Activated CD8-positive, alpha-beta memory T cell treated with anti-CD3 and anti-CD28 coated beads for 48 hours (primary cell): ENCODE measurements around the gene ZFYVE28.

Source experiments
- DNase-seq, 3 experiments: peaks; one replicate each; pipeline ENCODE4 v3.0.0-alpha.2; 2020; ENCODE audit warnings: low read depth in 2 of 3, low spot score in 2 of 3

Gene ZFYVE28

DNA sequence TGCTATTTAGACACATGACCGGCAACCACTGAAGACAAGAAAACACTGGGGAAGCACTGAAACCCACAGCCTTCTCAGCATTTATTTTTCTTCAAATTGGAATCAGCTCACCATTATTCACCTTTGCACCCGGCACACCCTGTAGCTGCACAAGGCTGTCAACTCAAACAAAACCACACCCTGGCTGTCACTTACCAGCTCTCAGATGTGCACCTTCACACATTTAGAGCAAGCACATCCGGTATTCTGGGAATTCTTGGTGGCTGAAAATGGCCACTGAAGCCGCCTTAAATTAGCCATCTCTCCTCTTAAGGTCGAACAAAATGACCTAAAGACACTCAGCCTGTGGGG, 5.9 kb downstream of the ZFYVE28 start:
- DNase-seq: peak in 2 of 3 experiments; percentile 39 to 57

DNA sequence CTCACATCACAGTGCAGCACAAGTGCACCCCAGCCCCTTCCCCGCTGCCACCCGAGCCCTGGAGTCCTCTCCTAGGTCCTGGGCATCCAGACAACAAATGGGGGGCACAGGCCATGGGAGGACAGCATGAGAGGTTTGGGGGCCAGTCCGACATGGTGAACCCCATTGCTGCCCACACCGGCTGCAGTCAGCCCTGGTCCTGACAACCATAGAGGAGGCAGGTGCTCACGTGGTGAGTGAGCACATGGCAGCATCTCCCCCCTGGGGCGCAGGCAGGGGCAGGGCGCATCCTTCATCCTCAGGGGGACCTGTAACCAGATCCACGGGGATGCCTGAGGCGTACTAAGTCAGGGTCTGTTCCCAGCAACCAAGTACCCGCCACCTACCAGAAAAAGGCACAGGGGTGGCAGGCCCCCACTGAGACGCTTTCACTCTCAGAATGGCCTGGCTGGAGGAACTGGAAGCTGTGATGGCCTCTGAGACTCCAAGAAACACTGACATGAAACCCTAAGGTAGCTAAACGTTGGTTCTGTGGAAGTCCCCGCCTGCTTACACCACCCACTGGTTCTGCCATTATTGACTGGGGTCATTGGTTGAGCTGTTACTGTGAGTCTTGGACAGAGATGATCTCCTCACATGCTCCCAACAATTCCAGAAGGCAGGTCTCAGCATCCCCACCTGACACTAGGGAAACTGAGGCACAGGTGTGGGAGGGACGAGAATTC, 6.5 kb downstream of the ZFYVE28 start:
- DNase-seq: peak in 1 of 3 experiments; percentile 26

DNA sequence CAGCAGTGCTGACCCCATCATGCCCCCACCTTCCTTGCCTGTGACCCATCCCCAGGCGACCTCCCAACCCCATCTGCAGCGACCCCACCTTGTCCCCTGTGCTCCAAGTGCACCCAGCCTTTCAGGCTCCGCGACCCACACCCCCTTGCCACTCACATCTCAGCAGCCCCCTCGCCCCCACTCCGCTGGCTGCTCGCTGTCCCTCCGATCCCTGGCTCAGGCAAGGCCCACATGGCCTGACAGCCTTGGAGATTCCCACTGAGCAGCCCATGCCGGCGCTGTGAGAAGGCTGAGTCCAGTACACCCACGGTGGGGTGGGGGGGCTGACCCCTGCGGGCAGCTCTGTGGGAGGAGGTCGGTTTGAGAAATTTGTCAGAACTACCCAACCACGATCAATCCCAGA, 9.1 kb downstream of the ZFYVE28 start:
- DNase-seq: no peak

DNA sequence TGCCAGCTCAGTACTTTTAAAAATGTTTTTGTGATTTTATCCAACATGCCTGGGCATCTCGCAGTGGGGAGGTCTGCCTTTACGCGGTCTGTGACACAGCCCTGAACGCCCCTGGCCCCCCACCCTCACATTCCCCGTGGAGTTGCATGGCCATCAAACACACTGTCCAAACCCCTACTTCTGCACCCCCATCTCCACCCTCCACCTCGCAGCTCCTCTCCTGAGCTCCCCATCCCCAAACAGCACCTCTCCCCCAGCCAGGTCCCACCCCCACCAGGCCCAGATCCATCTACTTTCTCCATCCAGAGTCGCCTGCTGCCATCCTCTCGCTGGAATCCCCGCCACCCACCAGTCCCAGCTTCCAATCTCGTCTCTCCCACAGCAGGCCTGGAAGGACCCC, 9.5 kb downstream of the ZFYVE28 start:
- no peak for DNase-seq

DNA sequence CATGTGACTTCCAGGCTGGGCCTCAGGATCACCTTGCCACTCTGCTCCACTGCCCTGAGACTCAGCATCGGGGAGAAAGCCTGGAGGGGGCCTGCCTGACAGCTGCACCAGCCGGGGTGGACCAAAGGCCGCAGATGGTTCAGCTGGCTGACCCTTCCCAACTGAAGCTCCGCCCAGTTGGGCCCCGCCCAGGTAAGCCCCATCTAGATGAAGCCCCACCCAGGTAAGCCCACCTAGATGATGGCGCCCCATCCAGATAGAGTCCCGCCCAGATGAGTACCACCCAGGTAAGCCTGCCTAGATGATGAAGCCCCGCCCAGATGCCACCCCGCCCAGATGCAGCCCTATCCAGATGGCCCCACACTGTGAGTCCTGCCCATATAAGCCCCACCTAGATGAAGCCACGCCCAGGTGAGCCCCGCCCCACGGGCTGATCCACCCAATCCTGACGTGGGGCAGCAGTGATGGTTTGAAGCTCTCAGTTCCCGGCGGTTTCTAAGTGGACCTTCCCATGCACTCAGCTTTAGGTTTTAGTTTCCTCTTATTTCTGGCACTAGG, 10.0 kb downstream of the ZFYVE28 start:
- no peak for DNase-seq

DNA sequence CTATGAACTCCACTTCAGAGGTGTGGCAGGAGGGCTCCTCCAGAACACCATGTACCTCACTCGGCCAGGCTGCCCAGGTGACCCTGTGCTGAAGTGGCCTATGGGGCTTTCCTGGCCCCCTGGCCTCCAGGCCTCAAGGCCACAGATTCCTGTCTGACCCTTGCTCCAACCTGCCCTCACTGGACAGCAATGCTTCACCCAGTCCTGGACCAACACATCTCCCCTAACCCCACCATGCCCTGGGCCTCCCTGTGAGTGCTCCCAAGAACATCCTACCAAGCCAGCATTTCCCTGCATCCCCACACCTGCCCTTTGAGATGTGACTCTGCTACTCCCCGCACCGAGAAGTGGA, 10.5 kb downstream of the ZFYVE28 start:
- DNase-seq: no peak

DNA sequence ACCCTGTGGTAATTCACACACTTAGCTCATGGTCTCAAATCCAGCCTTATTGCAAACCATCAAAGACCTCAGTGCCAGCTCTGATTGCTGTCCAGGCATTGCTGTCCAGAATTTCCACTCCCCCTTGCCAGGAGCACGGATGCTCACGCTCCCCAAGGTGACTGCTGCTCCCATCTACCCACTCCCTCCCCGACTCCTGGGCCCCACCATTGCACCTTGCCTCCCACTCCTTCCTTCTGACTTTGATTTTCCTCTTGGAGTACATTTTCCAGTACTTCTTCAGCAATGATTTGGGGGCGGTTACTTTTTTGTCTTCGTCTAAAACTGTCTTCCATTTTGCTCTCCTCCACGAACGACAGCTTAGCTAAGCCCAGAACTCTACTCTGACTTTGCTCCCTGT, 11.5 kb downstream of the ZFYVE28 start:
- DNase-seq: no peak

DNA sequence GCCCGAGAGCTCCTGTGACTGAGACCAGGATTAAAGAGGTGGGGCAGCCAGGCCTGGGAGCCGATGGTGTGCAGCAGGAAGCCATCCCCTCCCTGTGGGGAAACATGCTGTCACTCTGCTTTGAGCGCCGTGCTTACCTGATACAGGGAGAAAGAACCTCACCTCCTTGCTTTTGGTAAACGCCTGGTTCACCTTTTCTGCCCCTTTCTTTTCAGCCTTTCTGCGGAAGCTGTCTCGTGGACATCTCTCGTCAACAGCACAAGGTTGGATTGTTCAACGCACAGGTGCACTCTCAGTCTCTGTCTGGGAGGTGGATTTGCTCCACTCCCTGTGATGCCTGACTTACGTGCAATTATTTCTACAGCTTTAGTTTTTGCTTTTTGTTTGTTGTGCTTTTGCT, 12.0 kb downstream of the ZFYVE28 start:
- no peak for DNase-seq

DNA sequence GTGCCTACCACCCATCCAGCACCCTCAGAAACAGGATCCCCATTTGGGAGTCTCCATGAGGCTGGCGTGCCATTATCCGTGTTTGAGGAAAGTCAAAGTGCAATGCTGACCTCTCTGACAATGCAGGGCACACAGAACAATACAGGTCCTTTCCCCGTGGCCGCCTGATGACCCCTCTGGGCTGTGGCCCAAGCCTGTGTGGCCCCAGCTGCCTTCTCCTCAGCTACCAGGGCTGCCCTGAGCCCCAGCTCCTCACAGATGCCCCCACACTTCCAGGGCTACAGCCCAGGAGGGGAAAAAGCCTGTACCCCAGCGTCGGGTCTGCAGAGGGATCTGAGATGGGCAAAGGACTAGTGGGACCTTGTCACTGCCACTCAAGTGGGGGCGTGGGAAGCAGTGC, 15.5 kb downstream of the ZFYVE28 start:
- no peak for DNase-seq

DNA sequence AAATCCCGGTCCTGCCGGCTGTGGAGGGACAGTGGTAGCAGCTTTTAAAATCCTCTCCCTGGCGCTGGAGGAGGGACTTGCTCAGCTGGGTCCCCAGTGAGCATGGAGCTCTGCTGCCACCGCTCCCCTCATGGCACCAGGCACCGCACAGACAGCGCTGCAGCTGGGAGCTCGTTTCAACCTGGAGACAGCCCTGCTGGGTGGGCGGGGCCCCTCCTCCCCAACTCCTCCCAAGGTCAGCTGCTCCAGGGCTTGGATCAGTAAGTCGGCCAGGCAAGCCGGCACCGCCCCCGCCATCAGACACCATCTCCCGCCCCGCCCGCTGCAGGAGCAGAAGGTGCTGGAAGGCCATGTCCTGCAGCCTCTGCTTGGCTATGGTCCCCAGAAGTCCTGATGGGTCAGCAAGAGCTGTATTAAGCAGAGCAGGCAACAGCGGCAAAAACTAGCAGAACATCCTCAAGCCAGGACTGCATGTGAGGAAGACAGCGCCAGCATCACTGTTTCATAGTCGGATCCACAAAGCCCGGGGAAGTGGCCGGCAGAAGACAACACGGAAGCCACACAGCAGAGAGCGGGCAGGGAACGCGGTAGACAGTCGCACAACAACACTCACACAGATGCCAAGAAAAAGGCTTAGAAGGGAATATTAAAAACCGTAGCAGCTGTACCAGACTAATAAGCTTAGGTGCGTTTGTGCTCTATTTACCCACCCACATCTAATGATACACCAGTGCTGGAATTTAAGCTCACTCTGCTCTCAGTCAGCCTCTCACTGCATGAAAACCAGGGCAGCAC, 16.2 kb downstream of the ZFYVE28 start:
- no peak for DNase-seq

DNA sequence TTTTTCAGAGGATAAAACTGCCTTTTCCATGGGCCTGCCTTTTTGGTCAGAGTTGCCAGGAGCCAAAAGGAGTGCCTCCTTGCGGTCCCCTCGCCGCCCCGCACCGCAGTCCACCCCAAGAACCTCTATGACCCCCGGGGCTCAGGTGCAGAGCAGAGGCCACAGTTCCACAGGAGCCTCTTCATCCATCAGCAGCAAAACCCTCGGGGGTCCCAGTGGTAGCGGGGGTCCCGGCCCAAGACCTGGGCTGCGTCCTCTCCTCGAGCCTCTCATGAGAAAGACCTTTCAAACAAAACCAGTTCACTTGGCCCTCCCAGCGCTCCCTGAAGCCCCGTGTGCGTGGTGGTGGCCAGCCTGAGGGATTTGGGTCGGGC, 16.8 kb downstream of the ZFYVE28 start:
- no peak for DNase-seq

DNA sequence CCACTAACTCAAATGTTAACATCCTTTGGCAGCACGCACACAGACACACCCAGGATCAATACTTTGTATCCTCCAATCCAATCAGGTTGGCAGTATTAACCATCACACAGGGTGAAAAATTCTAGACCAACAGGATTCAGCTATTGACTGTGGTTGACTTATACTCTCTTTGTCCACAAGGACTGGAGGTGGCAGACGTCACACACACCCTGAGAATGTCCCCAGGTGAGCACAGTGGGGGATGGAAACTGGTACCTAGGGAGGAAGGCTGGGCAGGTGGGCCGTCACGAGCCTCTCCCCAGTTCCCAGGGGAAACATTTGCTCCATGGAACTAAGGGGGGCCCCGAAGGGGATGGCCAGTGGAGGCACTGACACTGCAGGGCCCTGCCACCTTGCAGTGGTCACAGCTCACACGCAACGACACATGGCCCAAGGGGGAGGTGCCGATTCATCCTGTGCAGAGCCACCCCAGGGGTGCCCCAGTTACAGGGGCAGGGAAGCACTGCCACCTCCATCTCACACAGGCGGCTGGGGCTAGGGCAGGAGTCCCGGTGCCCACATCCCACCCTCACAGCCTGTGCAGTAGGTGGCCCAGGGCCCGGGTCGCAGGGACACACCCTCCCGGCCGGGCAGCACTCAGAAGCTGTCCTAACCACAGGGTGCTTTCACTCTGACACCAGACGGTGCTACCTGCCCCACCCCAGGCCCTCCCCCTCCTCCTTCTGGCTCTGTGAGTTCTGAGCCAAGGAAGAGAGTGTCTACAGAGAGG, 17.4 kb downstream of the ZFYVE28 start:
- no peak for DNase-seq

DNA sequence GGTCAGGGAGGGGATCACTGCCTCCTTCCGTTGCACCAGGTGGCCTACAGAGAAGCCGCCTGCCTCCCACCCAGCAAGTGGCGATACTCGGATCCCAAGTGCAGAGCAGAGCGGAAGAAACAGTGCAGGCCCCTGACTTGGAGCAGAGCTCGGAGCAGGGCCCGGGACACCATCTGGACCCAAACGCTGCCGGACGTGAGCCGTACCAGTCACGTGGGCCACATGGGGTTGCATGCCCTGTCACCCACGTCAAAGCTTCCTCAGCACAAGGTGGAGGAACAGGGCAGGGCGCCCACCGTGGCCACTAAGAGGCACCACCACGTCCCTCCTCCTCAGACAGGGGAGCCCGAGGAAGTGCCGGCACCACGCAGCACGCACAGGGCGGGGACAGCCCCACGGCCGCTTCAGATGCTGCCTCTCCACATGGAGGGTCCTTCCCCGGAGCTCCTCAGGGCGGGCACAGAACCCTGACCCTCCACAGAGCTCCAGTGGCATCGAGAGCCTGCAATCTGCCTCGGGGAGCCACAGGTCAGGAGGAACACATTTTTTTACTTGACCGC, 18.7 kb downstream of the ZFYVE28 start:
- DNase-seq: no peak

DNA sequence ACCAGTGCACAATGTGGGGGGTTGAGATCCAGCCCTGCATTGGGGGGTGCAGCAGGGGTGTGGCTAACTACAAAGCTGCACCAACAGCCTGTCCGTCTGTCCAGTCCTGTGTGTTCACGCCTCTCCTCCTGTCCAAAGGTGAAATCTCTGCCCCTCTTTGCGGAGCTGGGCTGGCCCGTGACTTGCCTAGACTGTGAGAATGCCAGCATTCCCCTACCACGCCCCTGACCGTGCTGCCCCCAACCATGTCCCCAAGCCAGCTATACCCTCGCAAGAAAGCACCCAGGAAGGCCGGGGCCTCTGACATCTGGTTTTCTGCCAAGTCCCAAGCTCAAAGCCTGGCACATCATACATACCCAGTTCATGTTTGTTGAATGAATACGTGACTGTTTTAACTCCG, 19.2 kb downstream of the ZFYVE28 start:
- DNase-seq: no peak

DNA sequence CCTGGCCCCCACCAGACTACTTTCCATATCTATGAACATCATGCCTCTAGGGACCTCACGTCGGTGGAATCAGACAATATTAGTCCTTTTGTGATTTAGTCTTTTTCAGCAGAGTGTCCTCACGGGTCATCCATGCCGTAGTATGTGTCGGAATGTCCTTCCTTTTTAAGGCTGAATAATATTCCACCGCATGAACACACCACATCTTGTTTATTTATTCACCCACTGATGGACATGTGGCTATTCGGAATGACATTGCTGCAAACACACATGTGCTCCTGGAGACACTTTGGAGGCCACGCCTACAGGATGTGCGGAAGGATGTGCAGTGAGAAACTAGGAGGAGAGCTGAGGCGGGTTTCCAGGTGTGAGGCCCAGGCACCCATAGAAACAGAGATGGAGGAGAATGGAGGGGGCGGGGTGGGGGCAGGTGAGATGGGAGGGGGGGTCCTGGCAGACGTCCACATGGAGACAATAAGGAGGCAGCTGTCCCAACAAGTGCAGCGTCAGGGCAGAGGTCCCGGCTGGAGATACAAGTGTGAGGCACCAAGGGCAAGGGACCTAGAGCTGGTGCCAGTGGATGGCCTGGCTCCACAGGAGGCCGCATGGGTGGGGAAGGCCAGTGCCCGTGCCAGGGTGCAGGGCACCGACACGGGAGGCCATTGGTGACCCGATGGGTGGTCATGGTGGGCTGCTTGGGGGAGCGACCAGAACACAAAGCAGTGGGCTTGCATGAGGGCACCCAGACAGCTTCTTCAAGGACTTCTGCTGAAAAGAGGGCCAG, 20.7 kb downstream of the ZFYVE28 start:
- DNase-seq: no peak

DNA sequence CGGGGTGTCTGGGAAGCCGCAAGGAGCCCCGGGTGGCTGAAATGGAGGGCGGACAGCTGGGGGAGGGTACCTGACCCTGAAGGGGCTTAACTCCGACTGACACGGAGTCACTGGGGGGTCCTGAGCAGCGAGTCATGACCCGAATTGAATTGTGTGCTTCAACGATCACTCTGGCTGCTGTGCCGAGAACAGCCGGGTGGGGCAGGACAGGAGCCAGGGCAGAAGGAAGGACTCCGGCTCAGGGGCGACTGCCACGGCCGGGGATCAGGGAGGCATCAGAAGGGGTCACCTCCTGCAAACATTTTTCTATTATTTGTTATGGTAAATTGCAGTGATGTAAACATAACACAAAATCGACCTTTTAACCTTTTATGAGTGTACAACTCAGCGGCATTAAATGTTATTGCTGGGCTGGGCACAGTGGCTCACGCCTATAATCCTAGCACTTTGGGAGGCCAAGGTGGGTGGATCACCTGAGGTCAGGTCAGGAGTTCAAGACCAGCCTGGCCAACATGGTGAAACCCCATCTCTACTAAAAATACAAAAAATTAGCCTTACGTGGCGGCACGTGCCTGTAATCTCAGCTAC, 21.6 kb downstream of the ZFYVE28 start:
- no peak for DNase-seq

DNA sequence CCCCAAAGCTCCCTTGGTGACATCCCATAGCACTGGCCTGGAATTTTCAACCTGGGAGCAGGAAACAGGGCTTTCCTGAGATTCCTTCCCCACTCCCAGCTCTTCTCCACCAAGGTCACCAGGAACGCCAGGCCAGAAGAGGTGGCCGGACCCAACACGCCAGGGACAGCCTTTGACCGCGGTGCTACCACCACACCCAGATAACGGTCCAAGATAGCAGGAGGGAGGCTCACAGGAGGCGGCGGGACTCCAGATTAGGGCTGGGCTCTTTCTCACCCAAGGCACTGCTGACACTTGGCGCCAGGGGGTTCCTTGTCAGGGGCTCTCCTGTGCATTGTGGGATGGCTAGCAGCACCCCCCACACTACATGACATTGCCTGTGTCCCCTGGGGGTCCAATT, 22.9 kb downstream of the ZFYVE28 start:
- DNase-seq: no peak

DNA sequence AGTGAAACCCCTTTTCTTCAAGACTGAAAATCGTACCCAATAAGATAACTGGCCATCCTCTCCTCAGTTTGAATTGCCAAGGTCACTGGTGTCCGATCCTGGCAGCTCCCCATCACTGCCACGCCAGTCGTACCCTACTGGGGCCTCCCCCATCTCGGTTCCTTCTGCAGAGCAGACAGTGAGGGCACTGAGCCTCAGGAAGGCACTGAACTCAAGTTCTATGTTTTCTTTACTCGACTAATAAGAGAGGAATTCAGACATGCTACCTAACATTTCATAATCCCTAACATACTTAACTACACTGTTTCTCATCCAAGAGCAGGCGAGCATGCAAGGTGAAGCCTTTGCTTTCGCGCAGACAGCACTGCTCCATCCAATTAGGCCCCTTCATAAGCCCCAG, 23.4 kb downstream of the ZFYVE28 start:
- no peak for DNase-seq

DNA sequence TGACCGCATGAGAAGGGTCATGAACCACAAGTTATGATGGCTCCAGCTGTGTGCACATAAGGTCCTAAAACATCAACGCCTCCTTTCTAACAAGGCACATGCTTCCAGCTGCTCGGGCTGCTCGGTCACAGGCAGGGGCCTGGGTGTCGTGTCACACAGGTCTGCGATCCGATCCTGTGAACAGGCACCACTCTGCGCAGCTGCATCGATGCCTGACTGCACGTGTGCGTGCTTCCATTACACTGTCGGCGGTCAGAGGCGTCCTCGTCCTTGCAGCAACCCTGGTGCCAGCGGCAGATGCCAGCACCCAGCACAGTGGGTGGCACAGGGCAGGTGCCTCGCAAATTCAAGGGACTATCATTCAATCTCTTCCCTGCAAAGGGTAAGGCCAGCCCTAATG, 23.9 kb downstream of the ZFYVE28 start:
- DNase-seq: no peak
